HG02852 (cell line): ENCODE measurements around the gene SELENOO.
"Not testable (repeated sequence)": the region's sequence is repeated elsewhere in the genome, so short reads cannot be mapped to it uniquely, and the experiment has no call there.

Experiments used
- ATAC-seq: cut with Tn5 transposase; IDR thresholded peaks from one replicate; pipeline ENCODE4 v1.9.1; 2021; ENCODE audit warnings: mild to moderate bottlenecking, moderate library complexity; ENCODE audit not compliant: unreplicated experiment

The SELENOO gene

GRCh38 chr22:50198624-50199017 lies 2.2 kb upstream of the SELENOO start:
- no peak for ATAC-seq

DNA sequence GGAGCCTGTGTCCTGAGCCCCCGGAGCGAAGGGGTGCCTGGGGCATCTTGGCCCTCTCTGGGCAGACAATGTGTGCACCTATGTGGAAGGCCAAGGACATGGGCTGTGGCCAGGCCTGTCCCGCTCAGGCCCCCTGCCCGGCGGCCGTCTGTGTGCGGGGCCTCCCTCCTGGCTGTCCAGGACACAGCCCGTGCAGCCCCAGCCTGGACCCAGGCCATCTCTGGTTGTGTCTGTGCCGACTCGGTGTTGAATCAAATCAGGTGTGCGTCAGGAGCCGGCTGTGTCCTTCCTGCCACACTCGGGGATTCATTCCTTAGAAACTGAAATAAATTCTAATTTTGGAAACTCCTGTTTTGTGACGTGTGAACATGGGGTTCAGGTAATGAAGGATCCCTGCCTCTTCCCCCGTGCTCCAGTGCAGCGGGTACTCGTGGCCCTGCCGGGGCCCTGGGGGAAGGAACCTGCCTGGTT lies 1.5 kb upstream of the SELENOO start:
- no peak for ATAC-seq

- no peak for ATAC-seq
Observed at GRCh38 chr22:50199829-50200460, 866 bp upstream of the SELENOO start.

DNA sequence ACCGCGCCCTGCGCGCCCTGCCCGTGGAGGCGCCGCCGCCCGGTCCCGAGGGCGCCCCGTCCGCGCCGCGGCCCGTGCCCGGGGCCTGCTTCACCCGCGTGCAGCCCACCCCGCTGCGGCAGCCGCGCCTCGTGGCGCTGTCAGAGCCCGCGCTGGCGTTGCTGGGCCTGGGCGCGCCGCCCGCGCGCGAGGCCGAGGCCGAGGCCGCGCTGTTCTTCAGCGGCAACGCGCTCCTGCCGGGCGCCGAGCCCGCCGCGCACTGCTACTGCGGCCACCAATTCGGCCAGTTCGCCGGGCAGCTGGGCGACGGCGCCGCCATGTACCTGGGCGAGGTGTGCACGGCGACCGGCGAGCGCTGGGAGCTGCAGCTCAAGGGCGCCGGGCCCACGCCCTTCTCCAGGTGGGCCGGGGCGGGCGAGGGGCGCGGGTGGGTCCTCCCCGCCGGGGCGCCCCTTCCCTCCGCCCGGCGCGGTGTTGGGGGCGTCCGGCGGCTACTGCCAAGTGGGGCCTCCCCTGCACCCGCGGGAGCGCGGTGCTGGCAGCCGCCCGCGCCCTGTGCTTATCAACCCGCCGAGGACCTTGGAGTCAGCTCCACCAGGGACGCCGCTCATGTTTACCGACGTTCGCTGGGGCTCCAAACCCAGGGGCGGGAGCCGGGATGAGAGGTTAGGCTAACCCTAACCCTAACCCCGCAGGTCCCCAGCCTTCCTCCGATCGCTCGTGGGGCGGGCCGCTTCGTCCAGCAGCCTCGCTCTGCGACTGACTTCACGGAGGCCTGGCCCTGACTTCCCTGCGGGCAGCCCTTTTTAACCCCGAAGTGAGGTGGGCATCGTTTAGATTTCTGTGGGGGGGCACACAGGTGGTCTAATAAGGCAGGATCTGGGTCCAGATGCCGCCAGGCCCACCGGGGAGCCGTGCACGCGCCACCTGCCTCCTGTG lies 649 bp downstream of the SELENOO start:
- ATAC-seq, result peak; percentile 20

DNA sequence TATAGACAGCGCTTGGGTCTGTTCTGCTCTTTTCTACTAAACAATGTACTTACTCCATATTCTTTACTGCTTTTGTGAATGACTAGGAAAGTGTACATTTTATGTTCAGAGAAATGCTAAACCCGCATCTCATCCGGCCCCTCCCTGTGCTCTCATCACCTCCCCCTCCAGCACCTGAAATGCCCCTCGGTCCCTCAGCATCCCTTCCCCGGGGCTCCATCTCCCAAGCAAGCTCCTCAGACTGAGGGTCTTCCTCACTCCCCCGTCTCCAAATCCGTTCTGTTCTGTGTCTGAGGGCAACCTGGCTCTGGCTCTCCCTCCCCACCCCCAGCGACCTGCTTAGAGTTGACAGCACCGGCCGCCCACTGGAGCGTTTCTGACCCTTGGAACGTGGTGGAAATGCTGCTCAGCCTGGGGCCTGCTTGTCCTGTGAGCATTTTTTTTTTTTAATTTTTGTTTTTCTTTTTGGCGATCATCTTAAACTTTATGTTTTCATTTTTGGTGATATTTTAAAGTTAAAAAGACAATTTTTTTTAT lies 1.4 kb downstream of the SELENOO start:
- ATAC-seq, result no peak

GRCh38 chr22:50203288-50203687 lies 2.5 kb downstream of the SELENOO start:
- ATAC-seq, result no peak

- ATAC-seq, result no peak
Observed at GRCh38 chr22:50204571-50204970, 3.8 kb downstream of the SELENOO start.

DNA sequence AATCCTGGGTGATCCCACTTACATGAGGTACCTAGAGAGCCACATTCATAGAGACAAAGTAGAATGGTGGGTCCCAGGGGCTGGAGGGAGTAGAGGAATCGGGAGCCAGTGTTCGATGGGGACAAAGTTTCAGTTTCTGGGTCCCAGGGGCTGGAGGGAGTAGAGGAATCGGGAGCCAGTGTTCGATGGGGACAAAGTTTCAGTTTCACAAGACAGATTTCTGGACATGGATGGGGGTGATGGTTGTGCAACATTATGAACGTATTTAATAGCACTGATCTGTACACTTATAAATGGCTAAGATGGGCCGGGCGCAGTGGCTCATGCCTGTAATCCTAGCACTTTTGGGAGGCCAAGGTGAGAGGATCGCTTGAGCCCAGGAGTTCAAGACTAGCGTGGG lies 4.2 kb downstream of the SELENOO start:
- not testable (repeated sequence) for ATAC-seq

- no peak for ATAC-seq
Observed at GRCh38 chr22:50205781-50206569, 5.2 kb downstream of the SELENOO start.

DNA sequence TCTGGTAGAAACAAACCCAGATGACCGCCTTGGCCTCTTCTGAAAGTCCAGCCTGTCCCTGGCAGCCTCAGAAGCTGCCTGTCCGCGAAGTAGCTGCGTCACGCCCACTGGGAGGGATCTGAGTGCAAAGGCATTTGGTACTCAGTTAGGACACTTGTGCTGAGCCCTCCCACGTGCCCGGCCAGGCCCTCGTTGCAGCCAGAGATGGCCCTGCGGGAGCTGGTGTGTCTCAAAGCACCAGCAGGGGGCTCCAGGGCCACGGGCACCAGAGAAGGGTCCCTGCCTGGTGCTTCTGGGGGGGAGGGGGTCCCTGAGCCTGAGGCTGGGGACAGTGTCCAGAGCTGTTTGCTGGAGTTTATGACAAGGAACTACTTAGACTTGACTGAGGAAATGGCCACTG lies 5.8 kb downstream of the SELENOO start:
- ATAC-seq, result no peak

GRCh38 chr22:50207383-50208140 lies 6.8 kb downstream of the SELENOO start:
- ATAC-seq, result no peak

DNA sequence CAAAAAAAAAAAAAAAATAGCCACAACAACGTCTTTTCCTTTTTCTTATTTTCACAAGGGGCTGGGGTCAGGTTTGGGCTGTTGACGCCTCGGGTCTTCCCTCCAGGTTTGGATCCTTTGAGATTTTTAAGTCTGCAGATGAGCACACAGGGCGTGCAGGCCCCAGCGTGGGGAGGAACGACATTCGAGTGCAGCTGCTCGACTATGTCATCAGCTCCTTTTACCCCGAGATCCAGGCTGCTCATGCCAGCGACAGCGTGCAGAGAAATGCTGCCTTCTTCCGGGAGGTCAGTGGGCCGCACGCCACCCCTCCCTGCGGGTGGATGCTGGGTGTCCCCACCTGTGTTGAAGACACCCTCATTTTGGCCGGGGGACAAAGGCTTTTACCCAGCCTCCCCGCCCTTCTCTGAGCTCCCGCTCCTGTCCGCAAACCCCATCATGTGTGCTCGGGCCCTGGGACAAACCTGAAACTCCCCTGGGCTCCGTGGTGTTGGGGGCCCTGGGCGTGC lies 7.7 kb downstream of the SELENOO start:
- no peak for ATAC-seq

DNA sequence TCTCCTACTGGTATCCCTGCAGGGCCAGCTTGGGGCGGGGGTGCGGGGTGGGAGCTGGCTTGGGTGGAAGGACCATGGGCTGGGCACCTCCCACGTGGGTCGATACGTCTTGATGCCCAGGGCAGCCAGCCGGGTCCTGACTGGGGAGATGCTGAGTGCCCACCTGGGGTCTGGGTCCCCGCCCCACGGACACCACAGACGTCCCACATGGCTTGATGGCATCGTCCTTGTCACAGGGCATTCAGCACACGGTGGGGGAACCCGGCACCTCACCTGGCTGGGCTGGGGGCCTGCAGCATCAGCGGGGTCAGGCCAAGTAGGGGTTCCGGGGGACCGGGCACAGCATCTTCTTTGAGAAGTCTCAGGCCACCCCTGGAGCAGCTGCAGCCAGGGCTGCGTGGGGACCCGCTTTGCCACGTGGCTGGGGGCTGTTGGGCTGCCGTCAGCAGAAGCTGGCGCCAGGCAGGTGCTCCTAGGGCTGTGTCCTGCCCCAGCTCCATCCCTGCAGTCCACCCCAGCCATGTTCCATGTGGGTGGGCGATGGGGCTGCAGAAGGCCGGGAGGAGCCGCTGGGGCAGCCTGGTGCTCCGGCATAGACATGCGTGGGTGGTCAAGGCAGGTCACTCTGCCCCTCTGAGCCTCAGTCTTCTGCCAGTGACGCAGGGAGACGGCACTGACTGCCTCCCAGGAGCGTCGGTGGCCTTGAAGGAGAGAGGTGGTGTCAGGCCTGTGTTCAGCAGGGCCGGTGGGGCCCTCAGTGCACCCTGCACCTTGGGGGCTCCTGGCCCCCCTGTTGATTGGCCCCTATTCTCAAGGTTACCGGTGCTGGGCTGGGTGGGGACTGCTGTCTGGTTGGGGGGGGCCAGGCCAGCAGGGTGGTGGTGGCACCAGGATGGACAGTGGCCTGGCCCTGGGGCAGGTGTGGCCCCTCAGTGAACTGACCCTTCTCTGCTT lies 8.4 kb downstream of the SELENOO start:
- ATAC-seq, result no peak

DNA sequence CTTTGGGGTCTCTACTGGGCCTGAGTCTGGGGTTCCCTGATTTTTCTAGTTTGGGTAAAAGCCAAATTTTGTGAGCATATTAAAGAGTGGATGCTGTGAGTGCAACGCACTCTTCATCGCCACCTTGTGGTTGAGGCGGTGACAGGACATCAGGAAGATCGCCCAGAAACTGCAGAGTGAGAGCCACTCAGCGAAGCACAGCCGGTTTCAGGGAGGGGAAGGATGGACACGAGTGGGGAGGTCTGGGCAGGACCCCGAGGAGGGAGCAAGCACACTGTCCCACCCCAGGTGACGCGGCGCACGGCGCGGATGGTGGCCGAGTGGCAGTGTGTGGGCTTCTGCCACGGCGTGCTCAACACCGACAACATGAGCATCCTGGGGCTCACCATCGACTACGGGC lies 9.1 kb downstream of the SELENOO start:
- ATAC-seq, result no peak

- ATAC-seq, result no peak
Observed at GRCh38 chr22:50210378-50211139, 9.7 kb downstream of the SELENOO start.

GRCh38 chr22:50211147-50211546 lies 10.3 kb downstream of the SELENOO start:
- no peak for ATAC-seq

GRCh38 chr22:50213263-50213662 lies 12.5 kb downstream of the SELENOO start:
- ATAC-seq, result no peak
